ENCODE measurements around the gene MUL1.

DNA sequence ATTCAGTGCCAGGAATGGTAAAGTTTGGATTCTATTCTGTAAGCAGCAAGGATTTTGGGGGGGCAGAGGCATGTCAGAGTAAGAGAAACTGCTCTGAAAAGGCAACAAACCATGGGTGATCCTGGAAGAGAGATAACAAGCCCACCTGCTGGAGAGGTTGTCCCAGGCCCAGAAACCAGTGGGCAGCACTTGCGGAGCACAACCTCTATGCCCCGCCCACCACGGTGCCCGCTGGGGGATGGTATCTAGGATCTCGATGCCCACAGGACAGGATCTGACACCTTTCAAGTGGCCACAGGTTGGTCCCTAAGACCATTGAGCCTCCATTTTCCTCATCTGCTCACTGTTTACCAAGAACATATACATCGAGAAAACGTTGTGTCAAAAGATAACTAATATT lies 20.3 kb upstream of the MUL1 start:
- TF ChIP-seq TARDBP (IDR thresholded peaks at IDR 0.05) (no peak), POLR2AphosphoS5 (IDR thresholded peaks at IDR 0.05; ENCODE audit: control insufficient read depth, insufficient read depth, low read depth, low read length) (no peak), CBX8 (IDR thresholded peaks at IDR 0.05; ENCODE audit: borderline replicate concordance, extremely low read depth, low read depth, low read length, poor library complexity, severe bottlenecking) (no peak), PRPF4 (IDR thresholded peaks at IDR 0.05; ENCODE audit: insufficient read depth, low read depth, low read length, poor library complexity, severe bottlenecking) (no peak), EWSR1 (IDR thresholded peaks at IDR 0.05; ENCODE audit: borderline replicate concordance, low read depth, partially characterized antibody) (no peak), RNF2 (IDR thresholded peaks at IDR 0.05) (no peak)
- TF ChIP-seq, protein P1, sequence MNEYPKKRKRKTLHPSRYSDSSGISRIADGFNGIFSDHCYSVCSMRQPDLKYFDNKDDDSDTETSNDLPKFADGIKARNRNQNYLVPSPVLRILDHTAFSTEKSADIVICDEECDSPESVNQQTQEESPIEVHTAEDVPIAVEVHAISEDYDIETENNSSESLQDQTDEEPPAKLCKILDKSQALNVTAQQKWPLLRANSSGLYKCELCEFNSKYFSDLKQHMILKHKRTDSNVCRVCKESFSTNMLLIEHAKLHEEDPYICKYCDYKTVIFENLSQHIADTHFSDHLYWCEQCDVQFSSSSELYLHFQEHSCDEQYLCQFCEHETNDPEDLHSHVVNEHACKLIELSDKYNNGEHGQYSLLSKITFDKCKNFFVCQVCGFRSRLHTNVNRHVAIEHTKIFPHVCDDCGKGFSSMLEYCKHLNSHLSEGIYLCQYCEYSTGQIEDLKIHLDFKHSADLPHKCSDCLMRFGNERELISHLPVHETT (CRISPR knock-in tag; conservative IDR thresholded peaks at IDR 0.05 in 1 of 2, IDR thresholded peaks at IDR 0.05 in 1 of 2) = no peak
- TF ChIP-seq, protein P2, sequence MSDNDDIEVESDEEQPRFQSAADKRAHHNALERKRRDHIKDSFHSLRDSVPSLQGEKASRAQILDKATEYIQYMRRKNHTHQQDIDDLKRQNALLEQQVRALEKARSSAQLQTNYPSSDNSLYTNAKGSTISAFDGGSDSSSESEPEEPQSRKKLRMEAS (CRISPR knock-in tag; IDR thresholded peaks at IDR 0.05) = no peak
- TF ChIP-seq, protein P3, sequence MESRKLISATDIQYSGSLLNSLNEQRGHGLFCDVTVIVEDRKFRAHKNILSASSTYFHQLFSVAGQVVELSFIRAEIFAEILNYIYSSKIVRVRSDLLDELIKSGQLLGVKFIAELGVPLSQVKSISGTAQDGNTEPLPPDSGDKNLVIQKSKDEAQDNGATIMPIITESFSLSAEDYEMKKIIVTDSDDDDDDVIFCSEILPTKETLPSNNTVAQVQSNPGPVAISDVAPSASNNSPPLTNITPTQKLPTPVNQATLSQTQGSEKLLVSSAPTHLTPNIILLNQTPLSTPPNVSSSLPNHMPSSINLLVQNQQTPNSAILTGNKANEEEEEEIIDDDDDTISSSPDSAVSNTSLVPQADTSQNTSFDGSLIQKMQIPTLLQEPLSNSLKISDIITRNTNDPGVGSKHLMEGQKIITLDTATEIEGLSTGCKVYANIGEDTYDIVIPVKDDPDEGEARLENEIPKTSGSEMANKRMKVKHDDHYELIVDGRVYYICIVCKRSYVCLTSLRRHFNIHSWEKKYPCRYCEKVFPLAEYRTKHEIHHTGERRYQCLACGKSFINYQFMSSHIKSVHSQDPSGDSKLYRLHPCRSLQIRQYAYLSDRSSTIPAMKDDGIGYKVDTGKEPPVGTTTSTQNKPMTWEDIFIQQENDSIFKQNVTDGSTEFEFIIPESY (CRISPR knock-in tag; IDR thresholded peaks at IDR 0.05) = no peak
- TF ChIP-seq, protein P4, sequence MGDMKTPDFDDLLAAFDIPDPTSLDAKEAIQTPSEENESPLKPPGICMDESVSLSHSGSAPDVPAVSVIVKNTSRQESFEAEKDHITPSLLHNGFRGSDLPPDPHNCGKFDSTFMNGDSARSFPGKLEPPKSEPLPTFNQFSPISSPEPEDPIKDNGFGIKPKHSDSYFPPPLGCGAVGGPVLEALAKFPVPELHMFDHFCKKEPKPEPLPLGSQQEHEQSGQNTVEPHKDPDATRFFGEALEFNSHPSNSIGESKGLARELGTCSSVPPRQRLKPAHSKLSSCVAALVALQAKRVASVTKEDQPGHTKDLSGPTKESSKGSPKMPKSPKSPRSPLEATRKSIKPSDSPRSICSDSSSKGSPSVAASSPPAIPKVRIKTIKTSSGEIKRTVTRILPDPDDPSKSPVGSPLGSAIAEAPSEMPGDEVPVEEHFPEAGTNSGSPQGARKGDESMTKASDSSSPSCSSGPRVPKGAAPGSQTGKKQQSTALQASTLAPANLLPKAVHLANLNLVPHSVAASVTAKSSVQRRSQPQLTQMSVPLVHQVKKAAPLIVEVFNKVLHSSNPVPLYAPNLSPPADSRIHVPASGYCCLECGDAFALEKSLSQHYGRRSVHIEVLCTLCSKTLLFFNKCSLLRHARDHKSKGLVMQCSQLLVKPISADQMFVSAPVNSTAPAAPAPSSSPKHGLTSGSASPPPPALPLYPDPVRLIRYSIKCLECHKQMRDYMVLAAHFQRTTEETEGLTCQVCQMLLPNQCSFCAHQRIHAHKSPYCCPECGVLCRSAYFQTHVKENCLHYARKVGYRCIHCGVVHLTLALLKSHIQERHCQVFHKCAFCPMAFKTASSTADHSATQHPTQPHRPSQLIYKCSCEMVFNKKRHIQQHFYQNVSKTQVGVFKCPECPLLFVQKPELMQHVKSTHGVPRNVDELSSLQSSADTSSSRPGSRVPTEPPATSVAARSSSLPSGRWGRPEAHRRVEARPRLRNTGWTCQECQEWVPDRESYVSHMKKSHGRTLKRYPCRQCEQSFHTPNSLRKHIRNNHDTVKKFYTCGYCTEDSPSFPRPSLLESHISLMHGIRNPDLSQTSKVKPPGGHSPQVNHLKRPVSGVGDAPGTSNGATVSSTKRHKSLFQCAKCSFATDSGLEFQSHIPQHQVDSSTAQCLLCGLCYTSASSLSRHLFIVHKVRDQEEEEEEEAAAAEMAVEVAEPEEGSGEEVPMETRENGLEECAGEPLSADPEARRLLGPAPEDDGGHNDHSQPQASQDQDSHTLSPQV (IDR thresholded peaks at IDR 0.05) = no peak
- TF ChIP-seq, protein P5, sequence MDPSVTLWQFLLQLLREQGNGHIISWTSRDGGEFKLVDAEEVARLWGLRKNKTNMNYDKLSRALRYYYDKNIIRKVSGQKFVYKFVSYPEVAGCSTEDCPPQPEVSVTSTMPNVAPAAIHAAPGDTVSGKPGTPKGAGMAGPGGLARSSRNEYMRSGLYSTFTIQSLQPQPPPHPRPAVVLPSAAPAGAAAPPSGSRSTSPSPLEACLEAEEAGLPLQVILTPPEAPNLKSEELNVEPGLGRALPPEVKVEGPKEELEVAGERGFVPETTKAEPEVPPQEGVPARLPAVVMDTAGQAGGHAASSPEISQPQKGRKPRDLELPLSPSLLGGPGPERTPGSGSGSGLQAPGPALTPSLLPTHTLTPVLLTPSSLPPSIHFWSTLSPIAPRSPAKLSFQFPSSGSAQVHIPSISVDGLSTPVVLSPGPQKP (CRISPR knock-in tag; IDR thresholded peaks at IDR 0.05) = no peak
